Measurements from ENCODE around the gene MSLN. TPM values are rescaled to one million over a fixed set of nuclear protein-coding genes. Genes with fewer than 3 reads are reported as not detected.

MSLN gene
- total RNA-seq, 2 experiments from 2014 or later: not detected

- intact Hi-C loops (cut with DNase I, micrococcal nuclease): no loop called here
- ATAC-seq (no peak), DNase-seq (no peak)
- Mint-ChIP-seq H3K4me1 (peaks cover 13% of the 10 kb centered on the region), H3K4me3 (no peak overlapping the region), H3K27ac (no peak overlapping the region), H3K27me3 (peaks cover 12% of the 10 kb centered on the region), H3K36me3 (ENCODE audit: low read depth) (no peaks in the 10 kb centered on the region), H3K9me3 (ENCODE audit: low read depth) (no peaks in the 10 kb centered on the region)
- ChIA-PET CTCF (no interaction called here), POLR2A (no interaction called here)
Observed at GRCh38 chr16:818132-818531, 57.6 kb downstream of the MSLN start.

Small RNAs within 50 kb of the gene (microRNA-seq; reads per million reads assigned to microRNA genes)
- gene MIR662 (ENCODE audit: borderline replicate concordance): not detected

Other genes with a start within 250 kb of the MSLN start
- 10 to 100 TPM; 64.7 to 69.7 TPM for gene CAPN15, start 233.0 kb upstream of the MSLN start, total RNA-seq
- gene PRR35, start 200.3 kb upstream of the MSLN start, total RNA-seq: not detected
- under 1 TPM; 0.19 to 0.87 TPM for gene NHLRC4, start 193.7 kb upstream of the MSLN start, total RNA-seq
- gene PIGQ, start 190.8 kb upstream of the MSLN start, total RNA-seq: 10 to 100 TPM; 24.2 to 24.7 TPM
- 1 to 10 TPM; 8.9 to 9.6 TPM for gene RAB40C, start 170.7 kb upstream of the MSLN start, total RNA-seq
- gene WFIKKN1, start 129.7 kb upstream of the MSLN start, total RNA-seq: 1 to 10 TPM in 1 of 2 experiments, under 1 TPM in 1; 0.74 to 1.1 TPM
- 100 to 1,000 TPM; 116 to 127 TPM for gene METTL26, start 124.4 kb upstream of the MSLN start, total RNA-seq
- 10 to 100 TPM; 28.5 to 44.0 TPM for gene MCRIP2, start 118.9 kb upstream of the MSLN start, total RNA-seq
- gene WDR90, start 111.4 kb upstream of the MSLN start, total RNA-seq: 10 to 100 TPM; 43.6 to 55.9 TPM
- 100 to 1,000 TPM; 123 to 130 TPM for gene RHOT2, start 92.6 kb upstream of the MSLN start, total RNA-seq
- under 1 TPM; 0.40 to 0.59 TPM for gene RHBDL1, start 85.1 kb upstream of the MSLN start, total RNA-seq
- 10 to 100 TPM; 61.1 to 67.0 TPM for gene STUB1, start 80.3 kb upstream of the MSLN start, total RNA-seq
- 10 to 100 TPM; 26.1 to 31.4 TPM for gene JMJD8, start 76.4 kb upstream of the MSLN start, total RNA-seq
- 10 to 100 TPM; 18.4 to 23.1 TPM for gene WDR24, start 70.3 kb upstream of the MSLN start, total RNA-seq
- 1 to 10 TPM; 6.1 to 6.8 TPM for gene FBXL16, start 54.9 kb upstream of the MSLN start, total RNA-seq
- 10 to 100 TPM; 11.1 to 13.3 TPM for gene METRN, start 45.6 kb upstream of the MSLN start, total RNA-seq
- gene ANTKMT, start 39.6 kb upstream of the MSLN start, total RNA-seq: 10 to 100 TPM; 13.3 to 27.0 TPM
- gene CCDC78, start 34.3 kb upstream of the MSLN start, total RNA-seq: 1 to 10 TPM; 1.8 to 2.4 TPM
- 10 to 100 TPM; 10.0 to 11.7 TPM for gene HAGHL, start 33.6 kb upstream of the MSLN start, total RNA-seq
- gene CIAO3, start 19.7 kb upstream of the MSLN start, total RNA-seq: 10 to 100 TPM; 28.3 to 31.9 TPM
- 10 to 100 TPM; 16.3 to 17.5 TPM for gene RPUSD1, start 27.6 kb downstream of the MSLN start, total RNA-seq
- 100 to 1,000 TPM in 1 of 2 experiments, 10 to 100 TPM in 1; 82.2 to 105 TPM for gene CHTF18, start 27.9 kb downstream of the MSLN start, total RNA-seq
- not detected for gene GNG13, start 40.0 kb downstream of the MSLN start, total RNA-seq
- gene LMF1, start 210.2 kb downstream of the MSLN start, total RNA-seq: 10 to 100 TPM in 1 of 2 experiments, 1 to 10 TPM in 1; 9.5 to 12.2 TPM
- gene SOX8, start 221.0 kb downstream of the MSLN start, total RNA-seq: 1 to 10 TPM; 1.4 to 1.6 TPM